H1 (cell line): ENCODE results near the gene CKB. TPM values are rescaled to one million over a fixed set of nuclear protein-coding genes. Genes with fewer than 3 reads are reported as not detected.

Source experiments
- CTCF ChIA-PET: fragments of 300-600 bp; sonication (Branson Sonifier 250); formaldehyde crosslinking; loops from one replicate; lab custom pipeline; 2021; ENCODE audit not compliant: partially characterized antibody; lab: Charles Lee
- POLR2A ChIA-PET: fragments of 300-600 bp; sonication (Branson Sonifier 250); formaldehyde crosslinking; loops from one replicate; lab custom pipeline; 2021; ENCODE audit warnings: inconsistent platforms; ENCODE audit not compliant: partially characterized antibody; lab: Charles Lee
- DNase-seq, 2 experiments: peaks; one replicate each; pipeline versions ENCODE4 v3.0.0 to v3.0.0-alpha.2; 2010 to 2022; ENCODE audit warnings: low spot score in 2 of 2, low read depth in 1 of 2, mixed read lengths in 1 of 2
- FAIRE-seq: peaks from 2 replicates; lab custom pipeline; 2011; peaks lifted over from hg19 to GRCh38; lab: Jason Lieb, UNC
- H2AFZ ChIP-seq: 2 replicates; pipeline ENCODE4 v1.8.1; 2012; ENCODE audit warnings: low read length, inconsistent platforms
- H2AK5ac ChIP-seq: 2 replicates; pipeline ENCODE4 v1.6.1; 2013; ENCODE audit warnings: low read depth, low read length
- H2BK120ac ChIP-seq: replicated peaks from 2 replicates; pipeline ENCODE3; 2013; ENCODE audit warnings: low read depth, low read length, inconsistent platforms
- H2BK12ac ChIP-seq: 2 replicates; pipeline ENCODE4 v1.6.1; 2013; ENCODE audit warnings: low read depth, low read length
- H2BK15ac ChIP-seq: 2 replicates; pipeline ENCODE4 v1.6.1; 2013; ENCODE audit warnings: low read length
- H2BK20ac ChIP-seq: 2 replicates; pipeline ENCODE4 v1.6.1; 2013; ENCODE audit warnings: low read length
- H2BK5ac ChIP-seq: 2 replicates; pipeline ENCODE4 v1.6.1; 2013; ENCODE audit warnings: low read depth, low read length
- H3K14ac ChIP-seq: 2 replicates; pipeline ENCODE4 v1.6.1; 2013; ENCODE audit warnings: inconsistent platforms; ENCODE audit not compliant: insufficient read length
- H3K18ac ChIP-seq: 2 replicates; pipeline ENCODE4 v1.6.1; 2013; ENCODE audit warnings: low read length; ENCODE audit errors: extremely low read depth
- H3K23ac ChIP-seq: 2 replicates; pipeline ENCODE4 v1.6.1; 2013; ENCODE audit warnings: inconsistent platforms; ENCODE audit not compliant: insufficient read length
- H3K23me2 ChIP-seq: 2 replicates; pipeline ENCODE4 v1.6.1; 2013; ENCODE audit warnings: low read depth, low read length
- H3K27ac ChIP-seq: 2 replicates; pipeline ENCODE4 v1.6.1; 2011; ENCODE audit warnings: low read depth, low read length, inconsistent platforms
- H3K27me3 ChIP-seq, 4 experiments: replicated peaks in 1 of 4; 1 replicate in 1 of 4; 2 replicates in 3 of 4; pipeline versions ENCODE4 v1.6.1 to v1.8.1; 2011 to 2013; ENCODE audit warnings: low read length in 3 of 4, mild to moderate bottlenecking in 3 of 4, inconsistent platforms in 2 of 4, mixed read lengths in 2 of 4, moderate library complexity in 1 of 4; ENCODE audit not compliant: control insufficient read depth in 3 of 4, insufficient read depth in 3 of 4; ENCODE audit errors: extremely low read depth in 1 of 4
- H3K36me3 ChIP-seq, 4 experiments: 2 replicates each; pipeline versions ENCODE4 v1.6.1 to v1.8.1; 2011 to 2013; ENCODE audit warnings: mild to moderate bottlenecking in 4 of 4, low read length in 3 of 4, moderate library complexity in 2 of 4, control low read depth in 1 of 4, inconsistent platforms in 1 of 4; ENCODE audit not compliant: insufficient read depth in 4 of 4, control insufficient read depth in 2 of 4
- H3K4ac ChIP-seq: replicated peaks from 2 replicates; pipeline ENCODE3; 2013; ENCODE audit warnings: low read length, low read depth, mixed read lengths, inconsistent platforms; ENCODE audit not compliant: insufficient read length
- H3K4me1 ChIP-seq, 4 experiments: replicated peaks in 1 of 4; 1 replicate in 1 of 4; 2 replicates in 3 of 4; pipeline versions ENCODE4 v1.6.1 to v1.8.1; 2011 to 2013; ENCODE audit warnings: low read length in 3 of 4, inconsistent platforms in 2 of 4, mixed read lengths in 1 of 4; ENCODE audit not compliant: insufficient read depth in 4 of 4, control insufficient read depth in 3 of 4
- H3K4me2 ChIP-seq, 2 experiments: 2 replicates each; pipeline versions ENCODE4 v1.6.1 to v1.8.1; 2011 to 2013; ENCODE audit warnings: low read depth in 2 of 2, low read length in 2 of 2, control low read depth in 1 of 2, inconsistent platforms in 1 of 2, mild to moderate bottlenecking in 1 of 2; ENCODE audit not compliant: insufficient read depth in 1 of 2
- H3K4me3 ChIP-seq, 4 experiments: fragments of 200-600, 300-600 bp in 1 of 4; sonication (generic), shearing (Covaris generic), sonication (Bioruptor Twin) in 1 of 4; 2 replicates each; pipeline versions ENCODE4 v1.5.1 to v1.8.1; 2011 to 2016; ENCODE audit warnings: low read length in 4 of 4, low read depth in 3 of 4, control low read depth in 2 of 4, inconsistent platforms in 2 of 4, mild to moderate bottlenecking in 2 of 4, mixed read lengths in 1 of 4, moderate library complexity in 1 of 4; ENCODE audit not compliant: insufficient read depth in 2 of 4; ENCODE audit errors: extremely low read depth in 1 of 4
- H3K56ac ChIP-seq: replicated peaks from 2 replicates; pipeline ENCODE3; 2013; ENCODE audit warnings: low read depth, mild to moderate bottlenecking, mixed read lengths, low read length, inconsistent platforms; ENCODE audit not compliant: insufficient read length
- H3K79me1 ChIP-seq: 2 replicates; pipeline ENCODE4 v1.6.1; 2013; ENCODE audit warnings: low read depth, low read length, control low read depth
- H3K79me2 ChIP-seq, 2 experiments: 2 replicates each; pipeline versions ENCODE4 v1.6.1 to v1.8.1; 2012 to 2013; ENCODE audit warnings: low read length in 2 of 2, mild to moderate bottlenecking in 2 of 2, inconsistent platforms in 1 of 2; ENCODE audit not compliant: insufficient read depth in 2 of 2, control insufficient read depth in 1 of 2
- H3K9ac ChIP-seq, 4 experiments: replicated peaks in 1 of 4; 1 replicate in 1 of 4; 2 replicates in 3 of 4; pipeline versions ENCODE4 v1.6.1 to v1.8.1; 2011 to 2013; ENCODE audit warnings: low read depth in 3 of 4, low read length in 3 of 4, control low read depth in 2 of 4, mild to moderate bottlenecking in 2 of 4, moderate library complexity in 2 of 4, inconsistent platforms in 1 of 4; ENCODE audit errors: extremely low read depth in 1 of 4
- H3K9me3 ChIP-seq, 2 experiments: 2 replicates each; pipeline versions ENCODE4 v1.6.1 to v1.8.1; 2012 to 2013; ENCODE audit warnings: mild to moderate bottlenecking in 2 of 2, moderate library complexity in 2 of 2, control low read depth in 1 of 2, inconsistent platforms in 1 of 2, low read depth in 1 of 2, low read length in 1 of 2, mixed read lengths in 1 of 2; ENCODE audit not compliant: insufficient read depth in 2 of 2
- H4K20me1 ChIP-seq, 2 experiments: replicated peaks in 1 of 2; 2 replicates each; pipeline versions ENCODE3 to v1.8.1; 2011 to 2013; ENCODE audit warnings: inconsistent platforms in 2 of 2, low read length in 2 of 2, mild to moderate bottlenecking in 1 of 2; ENCODE audit not compliant: insufficient read depth in 2 of 2, control insufficient read depth in 1 of 2
- H4K5ac ChIP-seq: 2 replicates; pipeline ENCODE4 v1.6.1; 2013; ENCODE audit warnings: low read length, low read depth, mixed read lengths, inconsistent platforms; ENCODE audit not compliant: insufficient read length
- H4K8ac ChIP-seq: 2 replicates; pipeline ENCODE4 v1.8.0; 2013; ENCODE audit warnings: mild to moderate bottlenecking, moderate library complexity, low read length, inconsistent platforms; ENCODE audit not compliant: insufficient read depth; ENCODE audit errors: extremely low read depth
- H4K91ac ChIP-seq: replicated peaks from 2 replicates; pipeline ENCODE3; 2013; ENCODE audit warnings: low read length, mixed read lengths, inconsistent platforms; ENCODE audit not compliant: insufficient read length
- CREB1 ChIP-seq: IDR thresholded peaks from 2 replicates; pipeline ENCODE4 v1.6.1; 2012; ENCODE audit warnings: inconsistent platforms
- POLR2A ChIP-seq, 2 experiments: IDR thresholded peaks; 1 replicate in 1 of 2; 2 replicates in 1 of 2; pipeline ENCODE4 v1.6.1; 2011; ENCODE audit warnings: low read depth in 2 of 2, low read length in 2 of 2, mild to moderate bottlenecking in 2 of 2; ENCODE audit errors: control extremely low read depth in 1 of 2
- RAD21 ChIP-seq, 2 experiments: IDR thresholded peaks in 1 of 2; conservative IDR thresholded peaks in 1 of 2; 2 replicates each; pipeline ENCODE4 v1.6.1; 2011; ENCODE audit warnings: low read depth in 2 of 2, low read length in 2 of 2, improper control_type of control experiment in 1 of 2, inconsistent platforms in 1 of 2, mild to moderate bottlenecking in 1 of 2, moderate library complexity in 1 of 2
- WGBS, 2 experiments: shearing (Covaris generic) in 1 of 2; methylation state at CpG; one replicate each; pipeline versions ENCODE4 v1.1.6 to v1.1.7; 2013 to 2015; ENCODE audit warnings: low lambda C conversion rate in 2 of 2, mixed read lengths in 2 of 2, inconsistent platforms in 1 of 2, low coverage in 1 of 2, missing lambda C conversion rate in 1 of 2; ENCODE audit not compliant: insufficient replicate concordance in 2 of 2, insufficient coverage in 1 of 2, insufficient read length in 1 of 2; ENCODE audit errors: extremely low coverage in 1 of 2, missing lambda C conversion rate in 1 of 2; 5-methylcytosine and 5-hydroxymethylcytosine counted together
- polyA plus RNA-seq, 7 experiments: library from polyadenylated mRNA; depleted of rRNA in 3 of 7; stranded (reverse) in 5 of 7; unstranded in 2 of 7; fragments of >200 nt in 5 of 7; fragments of 200-250 nt in 2 of 7; gene quantifications; 1 replicate in 5 of 7; 2 replicates in 1 of 7; 4 replicates in 1 of 7; pipeline versions ENCODE4 v1.2.1 to v1.2.3, GENCODE V29; 2011 to 2013; ENCODE audit warnings: missing spikeins in 2 of 7, mixed read lengths in 2 of 7
- total RNA-seq: library from RNA; stranded (reverse); fragmentation: NEBNext Ultra II Directional; extraction: Animal tissue kit (Norgen Biotek cat#: 25700); gene quantifications from 2 replicates; pipeline ENCODE4 v1.2.1, GENCODE V29; 2021
- TF ChIP-seq, protein P1 (sequence below), 3 experiments: IDR thresholded peaks; 1 replicate in 2 of 3; 2 replicates in 1 of 3; pipeline versions ENCODE4 v1.5.1 to v1.6.1; 2011; ENCODE audit warnings: low read length in 3 of 3, mild to moderate bottlenecking in 3 of 3, inconsistent platforms in 2 of 3, low read depth in 1 of 3, moderate library complexity in 1 of 3; ENCODE audit not compliant: insufficient read depth in 1 of 3; ENCODE audit errors: control extremely low read depth in 1 of 3
- TF ChIP-seq, protein P2 (sequence below): IDR thresholded peaks from 2 replicates; pipeline ENCODE4 v1.6.1; 2012; ENCODE audit warnings: inconsistent platforms

Gene CKB
- total and polyA plus RNA-seq, 2 of the 8 experiments (the other 6 are each of a cell fraction or from before 2014, with no cell fraction given): 538 to 950 TPM

DNA sequence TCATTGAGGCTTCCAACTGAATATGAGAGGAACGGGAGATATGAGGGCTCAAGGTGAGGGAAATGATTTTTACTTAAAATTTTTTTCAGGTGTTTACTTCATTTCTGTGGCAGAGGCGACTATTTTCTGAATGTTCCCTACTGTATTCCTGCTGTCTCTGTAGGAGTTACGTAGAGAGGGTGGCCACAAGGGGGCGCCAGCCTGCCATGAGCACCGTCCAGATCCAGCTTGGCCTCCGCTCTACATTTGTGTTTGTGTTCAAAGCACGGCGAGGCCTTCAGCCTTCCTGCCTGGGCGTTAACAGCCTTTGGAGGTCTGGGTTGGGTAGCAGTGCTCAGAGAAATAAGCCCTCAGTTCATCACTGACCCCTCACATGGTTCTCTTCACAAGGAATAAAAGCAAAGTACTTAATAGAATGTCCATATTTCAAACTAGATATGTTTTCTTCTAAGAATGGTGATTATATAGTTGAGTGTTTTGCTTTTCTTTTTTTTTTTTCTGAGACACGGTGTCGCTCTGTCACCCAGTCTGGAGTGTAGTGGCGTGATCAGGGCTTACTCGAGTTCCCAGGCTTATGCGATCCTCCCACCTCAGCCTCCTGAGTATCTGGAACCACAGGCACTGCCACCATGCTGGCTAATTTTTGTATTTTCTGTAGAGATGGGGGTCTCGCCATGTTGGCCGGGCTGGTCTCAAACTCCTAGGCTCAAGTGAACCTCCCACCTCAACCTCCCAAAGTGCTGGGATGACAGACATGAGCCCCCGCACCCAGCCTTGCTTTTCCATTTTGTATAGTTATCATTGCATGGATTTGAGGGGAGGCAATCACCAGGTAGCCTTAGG is 22.3 kb downstream of the CKB start:
- Histone ChIP-seq H3K79me1 (no peaks in the 10 kb centered on the region), H2BK15ac (no peak overlapping the region), H2BK120ac (no peak overlapping the region), H3K27me3 (no peaks in the 10 kb centered on the region; a peak in 1 of 7 replicates), H3K18ac (no peak overlapping the region), H3K4me3 (no peak overlapping the region), H2BK20ac (no peak overlapping the region), H3K4ac (no peak overlapping the region), H3K4me1 (no peaks in the 10 kb centered on the region), H2AFZ (no peak overlapping the region), H2BK12ac (no peak overlapping the region), H2BK5ac (no peak overlapping the region), H3K36me3 (peaks cover 15 to 34% (median 22%) of the 10 kb centered on the region in 4 experiments; a peak in 7 of 8 replicates), H3K79me2 (0 out of 4 replicates have a peak, but pooled peaks cover 0 to 2% of the 10 kb centered on the region in 2 experiments), H4K5ac (no peak overlapping the region), H3K23me2 (no peaks in the 10 kb centered on the region), H3K27ac (no peak overlapping the region), H4K8ac (no peak overlapping the region; the same call in 1 of the 2 replicates), H2AK5ac (no peak overlapping the region), H3K9ac (no peak overlapping the region), H3K23ac (no peak overlapping the region), H3K4me2 (no peak overlapping the region), H3K14ac (no peak overlapping the region), H3K56ac (no peak overlapping the region), H3K9me3 (no peaks in the 10 kb centered on the region), H4K20me1 (peaks cover 0 to 8% of the 10 kb centered on the region in 2 experiments), H4K91ac (no peak overlapping the region)
- whole genome bisulfite sequencing, 2 experiments: 53% methylated on average over 13 of the region's 17 CpGs; no CpG with 5 or more reads in 1 of the 2 experiments
- peak; percentile 50 to 92 for DNase-seq
- peak; percentile 24 for FAIRE-seq
- TF ChIP-seq RAD21 (IDR thresholded peaks at IDR 0.05 in 1 of 2, conservative IDR thresholded peaks at IDR 0.05 in 1 of 2; ENCODE audit: low read depth in 2 of 2, low read length in 2 of 2): peak; percentile 75 to 81
- TF ChIP-seq, protein P1, sequence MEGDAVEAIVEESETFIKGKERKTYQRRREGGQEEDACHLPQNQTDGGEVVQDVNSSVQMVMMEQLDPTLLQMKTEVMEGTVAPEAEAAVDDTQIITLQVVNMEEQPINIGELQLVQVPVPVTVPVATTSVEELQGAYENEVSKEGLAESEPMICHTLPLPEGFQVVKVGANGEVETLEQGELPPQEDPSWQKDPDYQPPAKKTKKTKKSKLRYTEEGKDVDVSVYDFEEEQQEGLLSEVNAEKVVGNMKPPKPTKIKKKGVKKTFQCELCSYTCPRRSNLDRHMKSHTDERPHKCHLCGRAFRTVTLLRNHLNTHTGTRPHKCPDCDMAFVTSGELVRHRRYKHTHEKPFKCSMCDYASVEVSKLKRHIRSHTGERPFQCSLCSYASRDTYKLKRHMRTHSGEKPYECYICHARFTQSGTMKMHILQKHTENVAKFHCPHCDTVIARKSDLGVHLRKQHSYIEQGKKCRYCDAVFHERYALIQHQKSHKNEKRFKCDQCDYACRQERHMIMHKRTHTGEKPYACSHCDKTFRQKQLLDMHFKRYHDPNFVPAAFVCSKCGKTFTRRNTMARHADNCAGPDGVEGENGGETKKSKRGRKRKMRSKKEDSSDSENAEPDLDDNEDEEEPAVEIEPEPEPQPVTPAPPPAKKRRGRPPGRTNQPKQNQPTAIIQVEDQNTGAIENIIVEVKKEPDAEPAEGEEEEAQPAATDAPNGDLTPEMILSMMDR (IDR thresholded peaks at IDR 0.05; ENCODE audit: control extremely low read depth in 1 of 3, insufficient read depth in 1 of 3, low read depth in 1 of 3, low read length in 3 of 3): peak; percentile 89 to 95 (median 92)
- TF ChIP-seq, protein P2, sequence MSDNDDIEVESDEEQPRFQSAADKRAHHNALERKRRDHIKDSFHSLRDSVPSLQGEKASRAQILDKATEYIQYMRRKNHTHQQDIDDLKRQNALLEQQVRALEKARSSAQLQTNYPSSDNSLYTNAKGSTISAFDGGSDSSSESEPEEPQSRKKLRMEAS: peak; percentile 52; the same call in 1 of the 2 replicates
- TF ChIP-seq POLR2A (IDR thresholded peaks at IDR 0.05; ENCODE audit: control extremely low read depth in 1 of 2, low read depth in 2 of 2, low read length in 2 of 2): no peak
- TF ChIP-seq CREB1: peak; percentile 22; the same call in 1 of the 2 replicates
- ChIA-PET CTCF (interaction anchor here (0.6 to 31.3 kb wide), 9 partner anchors 11 to 58 kb away, joined by 3 to 921 read pairs (median 7); partner anchors contain the start of gene TRMT61A), POLR2A (interaction anchor here (0.7 to 6.9 kb wide), 3 partner anchors 17 to 21 kb away, joined by 3 to 29 read pairs (median 4); no protein-coding TSS in a partner anchor)
